Kidney (tissue), 14 donors: Measurements from ENCODE around the gene PRR4. TPM values are rescaled to one million over a fixed set of nuclear protein-coding genes. Genes with fewer than 3 reads are reported as not detected.

Source experiments
- DNase-seq, 5 donors: peaks; one replicate each; pipeline ENCODE4 v3.0.0-alpha.2; 2013 to 2020
- FAIRE-seq: peaks from 2 replicates; lab custom pipeline; 2012; peaks lifted over from hg19 to GRCh38; lab: Jason Lieb, UNC
- H3K27ac ChIP-seq, 2 donors: one replicate each; pipeline ENCODE4 v1.7.0; 2013; ENCODE audit warnings: low read depth in 2 of 2, low read length in 2 of 2, inconsistent platforms in 1 of 2
- H3K27me3 ChIP-seq: one replicate; pipeline ENCODE4 v1.7.1; 2013; ENCODE audit warnings: low read length, inconsistent platforms; ENCODE audit not compliant: control insufficient read depth, insufficient read depth
- H3K36me3 ChIP-seq, 3 donors: one replicate each; pipeline versions ENCODE4 v1.7.0 to v1.7.1; 2013; ENCODE audit warnings: low read length in 3 of 3, control low read depth in 1 of 3, inconsistent platforms in 1 of 3; ENCODE audit not compliant: insufficient read depth in 3 of 3, control insufficient read depth in 2 of 3
- H3K4me1 ChIP-seq, 3 donors: one replicate each; pipeline versions ENCODE4 v1.7.0 to v1.7.1; 2013; ENCODE audit warnings: low read length in 3 of 3, inconsistent platforms in 1 of 3, low read depth in 1 of 3; ENCODE audit not compliant: control insufficient read depth in 2 of 3, insufficient read depth in 2 of 3
- H3K4me3 ChIP-seq, 3 donors: one replicate each; pipeline versions ENCODE4 v1.7.0 to v1.8.1; 2013; ENCODE audit warnings: low read length in 3 of 3, control low read depth in 1 of 3, inconsistent platforms in 1 of 3
- H3K9ac ChIP-seq, 3 donors: one replicate each; pipeline versions ENCODE4 v1.7.0 to v1.7.1; 2013; ENCODE audit warnings: low read length in 3 of 3, control low read depth in 1 of 3, inconsistent platforms in 1 of 3
- H3K9me3 ChIP-seq, 3 donors: one replicate each; pipeline versions ENCODE4 v1.7.0 to v1.7.1; 2013; ENCODE audit warnings: low read length in 3 of 3, control low read depth in 1 of 3, inconsistent platforms in 1 of 3; ENCODE audit not compliant: control insufficient read depth in 2 of 3, insufficient read depth in 1 of 3
- CTCF ChIP-seq: IDR thresholded peaks from 3 replicates; pipeline ENCODE4 v1.5.1; 2012; ENCODE audit warnings: mild to moderate bottlenecking, moderate library complexity, borderline replicate concordance; ENCODE audit not compliant: insufficient read depth; ENCODE audit errors: extremely low read depth
- intact Hi-C: fragments of 100-400 bp; cut with DNase I; formaldehyde crosslinking; loops from one replicate; pipeline ENCODE4 v1.11.1; 2022
- polyA plus RNA-seq: library from polyadenylated mRNA; stranded (reverse); fragments of 350-450 nt; fragmentation: Illumina TruSeq; extraction: RNeasy Lipid Tissue Mini Kit (QIAGEN cat#74804); gene quantifications from one replicate; pipeline ENCODE4 v1.2.3, GENCODE V29; 2014; ENCODE audit warnings: low read depth, low replicate concordance; ENCODE audit not compliant: insufficient read depth
- total RNA-seq: library from RNA; stranded (reverse); fragmentation: NEBNext Ultra II Directional; extraction: Animal tissue kit (Norgen Biotek cat#: 25700); gene quantifications from one replicate; pipeline ENCODE4 v1.2.1, GENCODE V29; 2021
- donor health status: control.
- donor health status: control.
- donor health status: control.
- donor health status: control.
- donor health status: control.
- donor health status: DM: yes; HTN: yes; CAD: no.
- donor health status: Normal renal cell carcinoma (clear cell type).

PRR4 gene
- total and polyA plus RNA-seq, 2 donors from 2014 or later: 1.8 to 3.2 TPM

GRCh38 chr12:10847744-10848143 is 1.5 kb downstream of the PRR4 start:
- no peaks in the 10 kb centered on the region for H3K9me3 ChIP-seq
- H3K9ac ChIP-seq: no peak overlapping the region
- H3K27me3 ChIP-seq: no peaks in the 10 kb centered on the region
- H3K27ac ChIP-seq: no peak overlapping the region
- H3K36me3 ChIP-seq: peaks cover 0 to 2% (median 0%) of the 10 kb centered on the region in 3 donors
- DNase-seq: peak in 2 of 5 donors; percentile 5 to 29
- FAIRE-seq: no peak
- no peak overlapping the region for H3K4me3 ChIP-seq
- no peaks in the 10 kb centered on the region for H3K4me1 ChIP-seq
- TF ChIP-seq CTCF: no peak
- intact Hi-C loops: no loop called here

GRCh38 chr12:10842862-10843261 is 6.4 kb downstream of the PRR4 start:
- H3K27ac ChIP-seq: no peak overlapping the region
- no peaks in the 10 kb centered on the region for H3K27me3 ChIP-seq
- peaks cover 0 to 2% (median 0%) of the 10 kb centered on the region in 3 donors for H3K36me3 ChIP-seq
- H3K9me3 ChIP-seq: no peaks in the 10 kb centered on the region
- H3K4me3 ChIP-seq: no peak overlapping the region
- intact Hi-C loops: no loop called here
- H3K4me1 ChIP-seq: no peaks in the 10 kb centered on the region
- DNase-seq (no peak), FAIRE-seq (no peak)
- no peak overlapping the region for H3K9ac ChIP-seq
- TF ChIP-seq CTCF: no peak

GRCh38 chr12:10838461-10838860 is 10.8 kb downstream of the PRR4 start:
- Histone ChIP-seq H3K27me3 (no peaks in the 10 kb centered on the region), H3K9ac (no peak overlapping the region), H3K27ac (no peak overlapping the region), H3K9me3 (no peaks in the 10 kb centered on the region), H3K36me3 (no peaks in the 10 kb centered on the region), H3K4me3 (no peak overlapping the region), H3K4me1 (no peaks in the 10 kb centered on the region)
- intact Hi-C loops: no loop called here
- no peak for TF ChIP-seq CTCF
- FAIRE-seq (no peak), DNase-seq (no peak)

- H3K4me1 ChIP-seq: no peaks in the 10 kb centered on the region
- DNase-seq: no peak
- H3K36me3 ChIP-seq: no peaks in the 10 kb centered on the region
- no peaks in the 10 kb centered on the region for H3K27me3 ChIP-seq
- TF ChIP-seq CTCF: no peak
- no peak for FAIRE-seq
- no peak overlapping the region for H3K27ac ChIP-seq
- no peaks in the 10 kb centered on the region for H3K9me3 ChIP-seq
- H3K4me3 ChIP-seq: no peak overlapping the region
- H3K9ac ChIP-seq: no peak overlapping the region
- intact Hi-C loops: no loop called here
Measured at GRCh38 chr12:10829994-10830393, 19.3 kb downstream of the PRR4 start.
